Measurements from ENCODE around the gene ARMC12. TPM values are rescaled to one million over a fixed set of nuclear protein-coding genes. Genes with fewer than 3 reads are reported as not detected.

The ARMC12 gene
- total RNA-seq, 4 donors from 2014 or later: 0.40 to 2.4 (median 1.4) TPM

DNA sequence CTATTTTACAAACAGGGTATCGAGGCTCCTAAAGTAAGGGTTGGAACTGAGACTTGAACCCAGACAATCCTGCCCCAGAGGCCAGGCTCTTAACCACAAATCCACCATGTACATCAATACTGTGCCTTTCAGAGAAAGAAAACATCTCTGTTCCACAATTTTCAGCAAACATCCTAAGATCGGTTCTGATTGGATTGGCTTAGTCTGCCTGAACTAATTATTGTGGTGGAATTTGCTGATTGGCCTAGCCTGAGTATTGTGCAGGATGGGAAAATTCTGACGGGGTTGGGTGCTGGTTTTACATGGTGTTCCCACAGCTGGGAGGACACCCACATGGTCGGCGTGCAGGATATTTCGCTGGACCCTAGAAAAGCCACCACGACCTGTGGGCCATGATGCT lies 43.9 kb downstream of the ARMC12 start, which contains the start of gene CLPSL1:
Gene CLPSL1, plus strand, starts transcription at position 301 of the 400 bp plus-strand sequence. Its CDS starts 92 bp downstream, at position 393.
- Histone ChIP-seq H3K4me1 (peaks cover 9 to 11% of the 10 kb centered on the region in 2 donors), H3K27me3 (no peaks in the 10 kb centered on the region), H3K9me3 (no peaks in the 10 kb centered on the region), H3K36me3 (no peaks in the 10 kb centered on the region), H3K4me3 (replicated peaks in 1 of 3) (no peak within 1 kb of the TSS), H3K27ac (no peak within 1 kb of the TSS)
- TF ChIP-seq, protein P1, sequence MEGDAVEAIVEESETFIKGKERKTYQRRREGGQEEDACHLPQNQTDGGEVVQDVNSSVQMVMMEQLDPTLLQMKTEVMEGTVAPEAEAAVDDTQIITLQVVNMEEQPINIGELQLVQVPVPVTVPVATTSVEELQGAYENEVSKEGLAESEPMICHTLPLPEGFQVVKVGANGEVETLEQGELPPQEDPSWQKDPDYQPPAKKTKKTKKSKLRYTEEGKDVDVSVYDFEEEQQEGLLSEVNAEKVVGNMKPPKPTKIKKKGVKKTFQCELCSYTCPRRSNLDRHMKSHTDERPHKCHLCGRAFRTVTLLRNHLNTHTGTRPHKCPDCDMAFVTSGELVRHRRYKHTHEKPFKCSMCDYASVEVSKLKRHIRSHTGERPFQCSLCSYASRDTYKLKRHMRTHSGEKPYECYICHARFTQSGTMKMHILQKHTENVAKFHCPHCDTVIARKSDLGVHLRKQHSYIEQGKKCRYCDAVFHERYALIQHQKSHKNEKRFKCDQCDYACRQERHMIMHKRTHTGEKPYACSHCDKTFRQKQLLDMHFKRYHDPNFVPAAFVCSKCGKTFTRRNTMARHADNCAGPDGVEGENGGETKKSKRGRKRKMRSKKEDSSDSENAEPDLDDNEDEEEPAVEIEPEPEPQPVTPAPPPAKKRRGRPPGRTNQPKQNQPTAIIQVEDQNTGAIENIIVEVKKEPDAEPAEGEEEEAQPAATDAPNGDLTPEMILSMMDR (IDR thresholded peaks at IDR 0.05): no peak
- no peak for TF ChIP-seq POLR2A (IDR thresholded peaks at IDR 0.05)
- intact Hi-C loops (cut with DNase I): no loop called here
- WGBS, 2 donors: 80 to 88% methylated on average over 7 of the region's 7 CpGs
- DNase-seq: no peak

DNA sequence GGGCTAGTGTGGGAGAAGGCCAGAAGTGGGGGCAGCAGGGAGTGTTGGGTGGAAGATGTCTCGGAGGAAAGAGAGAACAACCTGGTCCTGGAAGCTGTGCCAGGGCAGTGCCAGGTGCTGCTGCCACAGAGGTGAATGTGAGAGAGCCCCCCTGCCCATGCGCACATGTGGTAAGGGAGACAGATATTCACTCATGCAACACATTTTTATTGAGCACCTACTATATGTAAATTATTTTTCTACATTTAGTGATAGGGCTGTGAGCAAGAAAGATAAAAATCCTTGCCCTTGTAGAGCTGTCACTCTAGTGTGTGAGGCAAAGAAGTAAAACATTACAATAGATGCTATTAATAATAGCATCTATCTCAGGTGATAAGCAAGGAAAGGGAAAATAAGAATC lies 44.5 kb downstream of the ARMC12 start:
- Histone ChIP-seq H3K36me3 (no peaks in the 10 kb centered on the region), H3K27me3 (peaks cover under 1% of the 10 kb centered on the region), H3K4me3 (replicated peaks in 1 of 3) (no peak overlapping the region), H3K4me1 (peaks cover 6 to 9% of the 10 kb centered on the region in 2 donors), H3K27ac (no peak overlapping the region), H3K9me3 (no peaks in the 10 kb centered on the region)
- no peak for DNase-seq
- TF ChIP-seq, protein P1 (IDR thresholded peaks at IDR 0.05): no peak
- no peak for TF ChIP-seq POLR2A (IDR thresholded peaks at IDR 0.05)
- intact Hi-C loops (cut with DNase I): no loop called here
- WGBS, 2 donors: 94 to 95% methylated on average over 2 of the region's 2 CpGs

DNA sequence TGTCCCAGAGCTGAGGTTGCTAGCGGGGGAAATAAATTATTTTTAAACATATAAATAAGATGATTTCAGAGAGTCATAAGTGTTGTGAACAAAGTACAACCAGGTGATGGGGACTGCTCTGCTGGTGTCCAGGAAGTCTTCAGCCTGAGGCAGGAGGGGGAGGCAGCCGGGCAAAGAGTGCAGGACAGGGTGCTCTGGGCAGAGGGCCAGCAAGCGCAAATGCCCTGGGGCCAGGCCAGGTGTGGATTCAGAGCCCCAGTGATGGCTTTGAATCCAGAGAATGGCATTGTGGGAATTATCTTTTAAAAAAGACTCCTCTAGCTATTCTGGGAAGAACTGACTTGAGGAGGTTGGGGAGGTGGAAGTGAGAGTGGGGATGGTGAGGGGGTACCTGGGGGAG lies 45.6 kb downstream of the ARMC12 start:
- 59 to 67% methylated on average over 3 of the region's 3 CpGs for WGBS, 2 donors
- DNase-seq: no peak
- Histone ChIP-seq H3K27me3 (peaks cover 12% of the 10 kb centered on the region), H3K9me3 (no peaks in the 10 kb centered on the region), H3K4me3 (replicated peaks in 1 of 3) (no peak overlapping the region), H3K27ac (no peak overlapping the region), H3K4me1 (no peaks in the 10 kb centered on the region), H3K36me3 (no peaks in the 10 kb centered on the region)
- intact Hi-C loops (cut with DNase I): no loop called here
- TF ChIP-seq POLR2A (IDR thresholded peaks at IDR 0.05): no peak
- TF ChIP-seq, protein P1 (IDR thresholded peaks at IDR 0.05): no peak

DNA sequence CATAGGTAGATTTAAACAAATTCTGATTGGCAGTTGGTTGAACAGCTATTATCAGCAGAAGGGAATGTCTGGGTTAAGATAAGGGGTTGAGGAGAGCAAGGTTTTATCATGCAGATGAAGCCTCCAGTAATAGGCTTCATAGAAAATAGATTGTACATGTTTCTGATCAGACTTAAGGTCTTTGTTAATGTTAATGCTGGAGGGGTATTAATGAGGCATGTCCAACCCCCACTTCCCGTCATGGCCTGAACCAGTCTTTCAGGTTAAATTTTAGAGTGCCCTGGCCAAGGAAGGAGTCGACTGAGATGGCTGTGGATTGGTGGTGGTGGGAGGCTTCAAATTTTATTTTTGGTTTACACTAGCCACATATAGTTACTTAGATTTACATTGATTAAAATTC lies 47.4 kb downstream of the ARMC12 start:
- H3K36me3 ChIP-seq: no peaks in the 10 kb centered on the region
- TF ChIP-seq, protein P1 (IDR thresholded peaks at IDR 0.05): no peak
- TF ChIP-seq POLR2A (IDR thresholded peaks at IDR 0.05): no peak
- H3K4me3 ChIP-seq (replicated peaks in 1 of 3): no peak overlapping the region
- H3K27ac ChIP-seq: no peak overlapping the region
- peaks cover 18% of the 10 kb centered on the region for H3K27me3 ChIP-seq
- WGBS, 2 donors: 51 to 52% methylated on average over 2 of the region's 2 CpGs
- no peaks in the 10 kb centered on the region for H3K9me3 ChIP-seq
- no peak for DNase-seq
- intact Hi-C loops (cut with DNase I): no loop called here
- no peaks in the 10 kb centered on the region for H3K4me1 ChIP-seq

DNA sequence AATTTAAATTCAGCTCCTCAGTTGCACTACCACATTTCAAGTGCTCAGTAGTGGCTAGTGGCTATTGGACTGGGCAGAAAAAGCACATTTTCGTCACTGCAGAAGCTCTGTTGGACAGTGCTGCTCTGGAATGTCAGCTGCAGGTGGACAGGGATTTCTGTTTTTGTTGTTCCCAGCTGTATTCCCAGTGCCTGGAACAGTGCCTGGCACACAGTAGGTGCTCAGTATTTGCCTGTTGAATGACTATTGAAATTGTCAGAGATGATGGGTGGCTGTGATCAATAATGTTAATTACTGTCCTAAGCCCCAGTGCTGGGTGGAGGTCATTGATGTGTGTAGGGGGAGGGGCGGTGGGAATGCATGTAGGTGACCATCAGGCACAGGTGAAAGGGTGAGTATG lies 49.4 kb downstream of the ARMC12 start:
- 46 to 56% methylated on average over 2 of the region's 2 CpGs for whole genome bisulfite sequencing, 2 donors
- TF ChIP-seq, protein P1 (IDR thresholded peaks at IDR 0.05): no peak
- TF ChIP-seq POLR2A (IDR thresholded peaks at IDR 0.05): no peak
- H3K36me3 ChIP-seq: no peaks in the 10 kb centered on the region
- no peak overlapping the region for H3K4me3 ChIP-seq (replicated peaks in 1 of 3)
- no peaks in the 10 kb centered on the region for H3K9me3 ChIP-seq
- H3K27me3 ChIP-seq: peaks cover 18% of the 10 kb centered on the region
- DNase-seq: no peak
- no peak overlapping the region for H3K27ac ChIP-seq
- H3K4me1 ChIP-seq: no peaks in the 10 kb centered on the region
- intact Hi-C loops (cut with DNase I): no loop called here

All from thyroid gland (tissue), 4 donors.